Measurements from ENCODE around the gene GSE1.

Gene GSE1

DNA sequence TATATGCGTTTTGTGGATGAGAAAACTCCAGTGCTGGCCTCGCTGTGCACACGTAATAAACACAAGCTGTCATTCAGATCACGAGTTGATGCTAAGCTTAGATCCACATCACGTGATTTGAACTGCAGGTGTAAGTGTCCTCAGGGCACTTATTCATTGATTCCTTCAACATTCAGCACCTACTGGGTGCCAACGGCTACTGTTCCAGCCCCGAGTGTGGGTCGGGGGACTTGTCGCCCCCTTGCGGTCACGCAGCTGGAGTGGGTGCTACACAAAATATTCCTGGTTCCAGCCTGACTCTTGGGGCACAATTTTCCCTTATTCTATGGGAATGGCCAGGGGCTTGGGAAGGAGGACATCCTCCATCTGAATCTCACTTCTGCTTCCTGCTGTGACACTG lies 105.6 kb downstream of the GSE1 start:
- ChIA-PET POLR2A (no interaction called here), CTCF (interaction anchor here (0.6 to 3.0 kb wide), 10 partner anchors 12 to 346 kb away, joined by 3 to 26 read pairs (median 4); no protein-coding TSS in a partner anchor)
- Histone ChIP-seq H3K9me3 (ENCODE audit: control extremely low read depth in 1 of 5, control insufficient read depth in 4 of 5, insufficient read depth in 2 of 5, low read depth in 1 of 5, low read length in 4 of 5) (no peaks in the 10 kb centered on the region), H3K27me3 (replicated peaks in 2 of 5; ENCODE audit: control insufficient read depth in 4 of 5, insufficient read depth in 5 of 5, low read length in 4 of 5) (peaks cover 0 to 4% (median 0%) of the 10 kb centered on the region in 5 experiments), H3K4me3 (ENCODE audit: control insufficient read depth in 1 of 7, extremely low read depth in 1 of 7, insufficient read depth in 4 of 7, low read depth in 2 of 7, low read length in 6 of 7) (no peak overlapping the region), H3K4me1 (ENCODE audit: control extremely low read depth in 1 of 4, control insufficient read depth in 4 of 4, insufficient read depth in 4 of 4, low read length in 3 of 4) (peaks cover 0 to 25% (median 20%) of the 10 kb centered on the region in 4 experiments), H3K27ac (ENCODE audit: insufficient read depth in 1 of 2, low read depth in 1 of 2, low read length in 2 of 2, poor library complexity in 1 of 2, severe bottlenecking in 2 of 2) (no peak overlapping the region), H3K36me3 (ENCODE audit: control insufficient read depth in 4 of 4, insufficient read depth in 4 of 4, low read length in 3 of 4) (no peaks in the 10 kb centered on the region)
- WGBS (ENCODE audit: insufficient coverage): 46% methylated on average over 11 of the region's 11 CpGs
- DNase-seq: peak in 1 of 3 donors; percentile 21

DNA sequence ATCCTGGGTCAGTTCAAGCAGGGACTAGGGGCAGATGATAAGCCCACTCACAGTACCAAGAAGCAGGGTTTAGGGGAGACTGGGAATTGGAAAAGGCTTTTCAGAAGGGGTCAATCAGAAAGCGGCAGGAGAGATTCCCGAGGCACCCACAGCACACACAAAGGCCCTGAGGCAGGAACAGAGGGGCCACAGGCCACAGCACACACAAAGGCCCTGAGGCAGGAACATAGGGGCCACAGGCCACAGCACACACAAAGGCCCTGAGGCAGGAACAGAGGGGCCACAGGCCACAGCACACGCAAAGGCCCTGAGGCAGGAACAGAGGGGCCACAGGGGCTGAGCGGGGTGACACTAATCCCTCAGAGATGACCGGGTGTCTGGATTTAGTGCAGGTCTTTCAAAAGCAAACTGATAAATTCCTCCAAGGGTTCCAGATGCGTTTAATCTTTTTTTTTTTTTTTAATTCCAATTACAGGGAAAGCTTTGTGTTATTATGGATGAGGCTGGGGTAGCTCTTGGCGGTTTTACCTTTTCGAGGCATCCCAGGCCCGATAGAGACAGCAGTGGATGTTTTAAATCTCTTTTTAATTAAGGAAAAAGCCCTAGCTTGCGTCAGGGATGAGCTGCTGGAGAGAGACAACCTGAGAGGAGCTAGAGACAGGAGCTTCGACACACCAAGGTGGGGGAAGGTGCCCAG lies 106.6 kb downstream of the GSE1 start:
- WGBS (ENCODE audit: insufficient coverage): 98% methylated on average over 10 of the region's 11 CpGs
- H3K36me3 ChIP-seq (ENCODE audit: control insufficient read depth in 4 of 4, insufficient read depth in 4 of 4, low read length in 3 of 4): no peaks in the 10 kb centered on the region
- DNase-seq: no peak
- no peak overlapping the region for H3K27ac ChIP-seq (ENCODE audit: insufficient read depth in 1 of 2, low read depth in 1 of 2, low read length in 2 of 2, poor library complexity in 1 of 2, severe bottlenecking in 2 of 2)
- CTCF ChIA-PET: interaction anchor here (1.1 to 3.0 kb wide), 6 partner anchors 11 to 61 kb away, joined by 3 to 26 read pairs (median 4); no protein-coding TSS in a partner anchor
- peaks cover 0 to 4% (median 0%) of the 10 kb centered on the region in 5 experiments for H3K27me3 ChIP-seq (replicated peaks in 2 of 5; ENCODE audit: control insufficient read depth in 4 of 5, insufficient read depth in 5 of 5, low read length in 4 of 5)
- H3K9me3 ChIP-seq (ENCODE audit: control extremely low read depth in 1 of 5, control insufficient read depth in 4 of 5, insufficient read depth in 2 of 5, low read depth in 1 of 5, low read length in 4 of 5): no peaks in the 10 kb centered on the region
- H3K4me3 ChIP-seq (ENCODE audit: control insufficient read depth in 1 of 7, extremely low read depth in 1 of 7, insufficient read depth in 4 of 7, low read depth in 2 of 7, low read length in 6 of 7): no peak overlapping the region
- H3K4me1 ChIP-seq (ENCODE audit: control extremely low read depth in 1 of 4, control insufficient read depth in 4 of 4, insufficient read depth in 4 of 4, low read length in 3 of 4): peaks cover 0 to 25% (median 20%) of the 10 kb centered on the region in 4 experiments
- POLR2A ChIA-PET: no interaction called here

DNA sequence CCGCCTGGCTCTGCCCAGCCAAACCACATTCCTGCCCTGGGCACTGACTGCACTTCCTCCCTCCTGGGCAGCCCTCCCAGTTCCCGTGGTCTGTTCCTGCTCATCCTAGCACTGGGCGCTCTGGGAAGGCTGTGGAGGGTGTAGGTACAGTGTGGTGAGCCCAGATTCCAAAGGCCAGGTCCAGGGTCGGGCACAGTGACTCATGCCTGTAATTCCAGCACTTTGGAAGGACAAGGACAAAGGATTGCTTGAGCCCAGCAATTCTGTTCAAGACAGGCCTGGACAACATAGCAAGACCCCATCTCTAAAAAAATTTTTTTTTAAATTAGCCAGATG lies 107.1 kb downstream of the GSE1 start:
- WGBS (ENCODE audit: insufficient coverage): 100% methylated on average over 1 of the region's 4 CpGs
- no peak for DNase-seq
- Histone ChIP-seq H3K27ac (ENCODE audit: insufficient read depth in 1 of 2, low read depth in 1 of 2, low read length in 2 of 2, poor library complexity in 1 of 2, severe bottlenecking in 2 of 2) (no peak overlapping the region), H3K36me3 (ENCODE audit: control insufficient read depth in 4 of 4, insufficient read depth in 4 of 4, low read length in 3 of 4) (no peaks in the 10 kb centered on the region), H3K27me3 (replicated peaks in 2 of 5; ENCODE audit: control insufficient read depth in 4 of 5, insufficient read depth in 5 of 5, low read length in 4 of 5) (peaks cover 0 to 4% (median 0%) of the 10 kb centered on the region in 5 experiments), H3K9me3 (ENCODE audit: control extremely low read depth in 1 of 5, control insufficient read depth in 4 of 5, insufficient read depth in 2 of 5, low read depth in 1 of 5, low read length in 4 of 5) (no peaks in the 10 kb centered on the region), H3K4me1 (ENCODE audit: control extremely low read depth in 1 of 4, control insufficient read depth in 4 of 4, insufficient read depth in 4 of 4, low read length in 3 of 4) (peaks cover 0 to 23% (median 18%) of the 10 kb centered on the region in 4 experiments), H3K4me3 (ENCODE audit: control insufficient read depth in 1 of 7, extremely low read depth in 1 of 7, insufficient read depth in 4 of 7, low read depth in 2 of 7, low read length in 6 of 7) (no peak overlapping the region)
- POLR2A ChIA-PET: no interaction called here
- CTCF ChIA-PET: interaction anchor here (1.1 to 1.5 kb wide), 4 partner anchors 14 to 61 kb away, joined by 3 to 5 read pairs (median 4); no protein-coding TSS in a partner anchor

DNA sequence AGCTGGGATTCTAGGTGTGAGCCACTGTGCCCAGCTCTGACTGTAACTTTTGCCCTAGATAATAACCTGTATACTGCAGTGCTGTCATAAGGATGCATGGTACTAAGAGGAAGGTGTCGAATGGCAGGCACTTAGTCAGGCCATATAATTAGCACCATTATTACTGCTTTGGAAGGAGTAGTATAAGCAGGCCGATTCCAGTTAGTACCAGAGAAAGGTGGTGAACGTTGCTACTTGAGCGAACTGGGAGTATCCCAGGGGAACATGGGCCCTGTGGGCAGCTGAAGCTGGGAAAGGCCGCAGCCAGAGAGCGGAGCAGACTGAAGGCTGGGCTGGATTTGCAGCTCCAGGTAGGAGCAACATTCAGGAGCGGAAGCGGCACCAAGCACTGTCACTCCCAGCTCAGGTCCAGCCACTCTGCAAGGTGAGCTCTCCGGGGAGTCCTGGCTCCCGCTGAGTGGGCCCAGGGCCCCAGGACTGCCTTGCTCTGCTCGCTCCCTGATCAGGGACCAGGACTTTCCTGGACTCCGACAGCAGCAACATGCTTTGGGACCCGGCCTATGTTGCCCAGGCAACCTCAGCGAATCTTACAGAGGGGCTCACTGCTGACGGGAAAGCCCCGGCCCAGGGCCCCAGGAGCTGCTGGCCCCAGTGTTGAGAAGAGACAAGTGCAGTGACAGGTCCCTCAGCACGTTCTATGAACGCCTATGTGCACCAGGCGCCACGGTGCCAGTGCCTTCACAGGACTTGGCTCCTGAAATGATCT lies 109.2 kb downstream of the GSE1 start:
- Histone ChIP-seq H3K9me3 (ENCODE audit: control extremely low read depth in 1 of 5, control insufficient read depth in 4 of 5, insufficient read depth in 2 of 5, low read depth in 1 of 5, low read length in 4 of 5) (no peaks in the 10 kb centered on the region), H3K36me3 (ENCODE audit: control insufficient read depth in 4 of 4, insufficient read depth in 4 of 4, low read length in 3 of 4) (no peaks in the 10 kb centered on the region), H3K4me3 (ENCODE audit: control insufficient read depth in 1 of 7, extremely low read depth in 1 of 7, insufficient read depth in 4 of 7, low read depth in 2 of 7, low read length in 6 of 7) (no peak overlapping the region), H3K27me3 (replicated peaks in 2 of 5; ENCODE audit: control insufficient read depth in 4 of 5, insufficient read depth in 5 of 5, low read length in 4 of 5) (no peaks in the 10 kb centered on the region), H3K4me1 (ENCODE audit: control extremely low read depth in 1 of 4, control insufficient read depth in 4 of 4, insufficient read depth in 4 of 4, low read length in 3 of 4) (peaks cover 0 to 4% (median 2%) of the 10 kb centered on the region in 4 experiments), H3K27ac (ENCODE audit: insufficient read depth in 1 of 2, low read depth in 1 of 2, low read length in 2 of 2, poor library complexity in 1 of 2, severe bottlenecking in 2 of 2) (no peak overlapping the region)
- ChIA-PET CTCF (interaction anchor here (1.0 to 1.3 kb wide), 3 partner anchors 8 to 98 kb away, joined by 3 to 4 read pairs (median 3); no protein-coding TSS in a partner anchor), POLR2A (no interaction called here)
- over 99% methylated on average over 20 of the region's 20 CpGs for WGBS (ENCODE audit: insufficient coverage)
- DNase-seq: no peak

DNA sequence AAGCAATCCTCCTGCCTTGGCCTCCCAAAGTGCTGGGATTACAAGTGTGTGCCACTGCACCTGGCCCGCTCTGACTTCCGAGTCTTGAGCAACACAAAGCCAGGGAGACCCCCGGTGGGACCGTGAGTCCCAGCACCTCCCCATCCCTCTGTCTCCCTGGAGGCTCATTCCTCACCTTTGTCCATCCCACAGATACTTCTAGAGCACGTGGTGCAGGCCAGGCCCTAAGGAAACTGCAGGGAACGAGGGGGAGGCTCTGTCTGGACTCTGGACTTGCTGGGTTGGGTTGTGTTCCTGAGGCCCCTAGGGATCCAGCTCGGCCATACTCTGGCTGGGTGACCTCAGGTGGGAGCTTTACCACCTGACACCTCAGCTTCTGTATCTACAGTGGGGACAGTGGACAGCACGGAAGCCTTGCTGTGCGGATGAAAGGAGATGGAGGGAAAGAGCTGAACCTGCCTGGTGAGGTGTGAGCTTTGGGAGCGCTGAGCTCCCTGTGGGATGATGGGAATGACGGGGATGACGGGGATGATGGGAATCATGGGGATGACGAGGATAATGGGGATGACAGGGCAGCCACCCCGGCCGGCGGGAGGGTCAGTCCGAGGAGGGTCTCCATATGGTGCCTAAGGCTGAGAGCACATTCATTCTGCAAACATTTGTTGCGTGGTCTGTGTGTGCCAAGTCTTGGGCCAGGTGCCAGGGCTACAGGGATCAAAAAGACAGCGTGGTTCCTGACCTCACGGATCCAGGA lies 111.2 kb downstream of the GSE1 start:
- peaks cover 0 to 3% (median 0%) of the 10 kb centered on the region in 4 experiments for H3K4me1 ChIP-seq (ENCODE audit: control extremely low read depth in 1 of 4, control insufficient read depth in 4 of 4, insufficient read depth in 4 of 4, low read length in 3 of 4)
- DNase-seq: no peak
- H3K36me3 ChIP-seq (ENCODE audit: control insufficient read depth in 4 of 4, insufficient read depth in 4 of 4, low read length in 3 of 4): no peaks in the 10 kb centered on the region
- POLR2A ChIA-PET: no interaction called here
- no peak overlapping the region for H3K27ac ChIP-seq (ENCODE audit: insufficient read depth in 1 of 2, low read depth in 1 of 2, low read length in 2 of 2, poor library complexity in 1 of 2, severe bottlenecking in 2 of 2)
- CTCF ChIA-PET: interaction anchor here (1.2 to 1.4 kb wide), 2 partner anchors 9 to 11 kb away, joined by 4 read pairs; no protein-coding TSS in a partner anchor
- H3K9me3 ChIP-seq (ENCODE audit: control extremely low read depth in 1 of 5, control insufficient read depth in 4 of 5, insufficient read depth in 2 of 5, low read depth in 1 of 5, low read length in 4 of 5): no peaks in the 10 kb centered on the region
- no peak overlapping the region for H3K4me3 ChIP-seq (ENCODE audit: control insufficient read depth in 1 of 7, extremely low read depth in 1 of 7, insufficient read depth in 4 of 7, low read depth in 2 of 7, low read length in 6 of 7)
- H3K27me3 ChIP-seq (replicated peaks in 2 of 5; ENCODE audit: control insufficient read depth in 4 of 5, insufficient read depth in 5 of 5, low read length in 4 of 5): no peaks in the 10 kb centered on the region
- WGBS (ENCODE audit: insufficient coverage): 96% methylated on average over 17 of the region's 20 CpGs

DNA sequence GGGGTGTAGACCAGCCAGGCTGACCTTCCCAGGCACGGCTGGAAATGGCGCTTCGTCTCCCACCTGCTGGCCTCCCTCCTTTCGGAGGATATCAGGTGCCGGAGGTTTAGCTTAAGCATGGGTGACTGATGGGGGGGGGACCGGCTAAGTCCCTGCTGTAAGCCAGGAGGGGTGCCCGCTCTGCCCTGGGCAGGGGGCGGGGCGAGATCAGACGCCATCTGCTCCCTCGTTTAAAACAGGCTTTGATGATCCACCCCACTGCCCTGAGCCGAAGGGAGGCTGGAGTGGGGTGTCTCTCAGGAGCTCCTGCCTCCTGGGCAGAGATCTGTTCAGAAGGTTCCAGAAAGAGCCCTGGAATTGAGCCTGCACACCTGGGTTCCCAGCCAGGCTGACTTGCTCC lies 111.8 kb downstream of the GSE1 start:
- H3K4me1 ChIP-seq (ENCODE audit: control extremely low read depth in 1 of 4, control insufficient read depth in 4 of 4, insufficient read depth in 4 of 4, low read length in 3 of 4): peaks cover 0 to 9% (median 0%) of the 10 kb centered on the region in 4 experiments
- POLR2A ChIA-PET: no interaction called here
- H3K27ac ChIP-seq (ENCODE audit: insufficient read depth in 1 of 2, low read depth in 1 of 2, low read length in 2 of 2, poor library complexity in 1 of 2, severe bottlenecking in 2 of 2): no peak overlapping the region
- H3K4me3 ChIP-seq (ENCODE audit: control insufficient read depth in 1 of 7, extremely low read depth in 1 of 7, insufficient read depth in 4 of 7, low read depth in 2 of 7, low read length in 6 of 7): no peak overlapping the region
- no peaks in the 10 kb centered on the region for H3K27me3 ChIP-seq (replicated peaks in 2 of 5; ENCODE audit: control insufficient read depth in 4 of 5, insufficient read depth in 5 of 5, low read length in 4 of 5)
- DNase-seq: no peak
- 99% methylated on average over 11 of the region's 12 CpGs for WGBS (ENCODE audit: insufficient coverage)
- CTCF ChIA-PET: interaction anchor here (1.2 to 1.4 kb wide), 2 partner anchors 9 to 10 kb away, joined by 4 read pairs; no protein-coding TSS in a partner anchor
- no peaks in the 10 kb centered on the region for H3K36me3 ChIP-seq (ENCODE audit: control insufficient read depth in 4 of 4, insufficient read depth in 4 of 4, low read length in 3 of 4)
- no peaks in the 10 kb centered on the region for H3K9me3 ChIP-seq (ENCODE audit: control extremely low read depth in 1 of 5, control insufficient read depth in 4 of 5, insufficient read depth in 2 of 5, low read depth in 1 of 5, low read length in 4 of 5)

Data from common myeloid progenitor, CD34-positive (primary cell).